22Rv1 (cell line): ENCODE measurements around the gene MRC1.
"Not testable (repeated sequence)": the region's sequence is repeated elsewhere in the genome, so short reads cannot be mapped to it uniquely, and the experiment has no call there.

Experiments used
- H3K27ac ChIP-seq: fragments of 450-650 bp; 2 replicates; pipeline ENCODE4 v1.5.1; 2017
- ZFX ChIP-seq: fragments of 450-650 bp; IDR thresholded peaks from 2 replicates; pipeline ENCODE4 v1.6.1; 2017; ENCODE audit warnings: antibody characterized with exemption, borderline replicate concordance
- TF ChIP-seq, protein P1 (sequence below): fragments of 450-650 bp; IDR thresholded peaks from 2 replicates; pipeline ENCODE4 v1.5.1; 2017; ENCODE audit warnings: mild to moderate bottlenecking

Gene MRC1

DNA sequence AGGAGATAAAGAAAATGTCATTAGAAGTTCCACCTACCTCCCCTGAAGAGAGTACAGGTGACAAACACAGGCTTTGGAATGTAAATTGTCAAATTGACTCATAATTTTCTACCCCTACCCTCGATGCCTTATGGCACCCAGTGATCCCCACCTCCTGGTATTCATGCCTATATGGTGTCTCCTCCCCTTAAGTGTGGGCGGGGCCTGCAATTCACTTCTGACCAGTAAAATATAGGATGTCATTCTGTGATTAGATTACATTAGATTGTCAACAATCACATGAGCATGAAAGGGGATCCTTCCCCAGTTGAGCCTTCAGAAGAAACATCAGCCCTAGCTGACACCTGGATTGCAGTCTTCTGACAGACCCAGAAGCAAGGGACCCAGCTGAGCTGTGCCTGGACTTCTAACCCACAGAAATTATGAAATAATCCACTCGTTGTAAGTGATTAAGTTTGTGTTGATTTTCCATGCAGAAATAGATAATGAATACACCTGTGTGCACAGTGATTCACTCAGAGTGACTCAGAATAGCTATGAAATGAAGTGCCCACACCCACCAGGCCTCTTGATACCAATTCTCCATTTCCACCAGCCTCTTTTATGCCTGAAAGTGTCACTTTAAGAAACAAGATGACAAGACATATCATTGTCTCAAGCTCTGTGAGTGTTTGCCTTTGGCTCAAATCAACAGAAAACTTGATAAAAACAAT, 134.0 kb downstream of the MRC1 start:
- no peak overlapping the region for H3K27ac ChIP-seq
- TF ChIP-seq, protein P1, sequence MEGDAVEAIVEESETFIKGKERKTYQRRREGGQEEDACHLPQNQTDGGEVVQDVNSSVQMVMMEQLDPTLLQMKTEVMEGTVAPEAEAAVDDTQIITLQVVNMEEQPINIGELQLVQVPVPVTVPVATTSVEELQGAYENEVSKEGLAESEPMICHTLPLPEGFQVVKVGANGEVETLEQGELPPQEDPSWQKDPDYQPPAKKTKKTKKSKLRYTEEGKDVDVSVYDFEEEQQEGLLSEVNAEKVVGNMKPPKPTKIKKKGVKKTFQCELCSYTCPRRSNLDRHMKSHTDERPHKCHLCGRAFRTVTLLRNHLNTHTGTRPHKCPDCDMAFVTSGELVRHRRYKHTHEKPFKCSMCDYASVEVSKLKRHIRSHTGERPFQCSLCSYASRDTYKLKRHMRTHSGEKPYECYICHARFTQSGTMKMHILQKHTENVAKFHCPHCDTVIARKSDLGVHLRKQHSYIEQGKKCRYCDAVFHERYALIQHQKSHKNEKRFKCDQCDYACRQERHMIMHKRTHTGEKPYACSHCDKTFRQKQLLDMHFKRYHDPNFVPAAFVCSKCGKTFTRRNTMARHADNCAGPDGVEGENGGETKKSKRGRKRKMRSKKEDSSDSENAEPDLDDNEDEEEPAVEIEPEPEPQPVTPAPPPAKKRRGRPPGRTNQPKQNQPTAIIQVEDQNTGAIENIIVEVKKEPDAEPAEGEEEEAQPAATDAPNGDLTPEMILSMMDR, result no peak
- TF ChIP-seq ZFX, result no peak

DNA sequence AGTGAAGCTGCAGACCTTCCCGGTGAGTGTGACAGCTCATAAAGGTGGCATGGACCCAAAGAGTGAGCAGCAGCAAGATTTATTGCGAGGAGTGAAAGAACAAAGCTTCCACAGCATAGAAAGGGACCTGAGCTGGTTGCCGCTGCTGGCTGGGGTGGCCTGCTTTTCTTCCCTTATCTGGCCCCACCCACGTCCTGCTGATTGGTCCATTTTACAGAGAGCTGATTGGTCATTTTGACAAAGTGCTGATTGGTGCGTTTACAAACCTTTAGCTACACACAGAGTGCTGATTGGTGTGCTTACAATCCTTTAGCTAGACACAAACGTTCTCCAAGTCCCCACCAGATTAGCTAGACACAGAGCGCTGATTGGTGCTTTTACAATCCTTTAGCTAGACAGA, 141.1 kb downstream of the MRC1 start:
- H3K27ac ChIP-seq, result not testable (repeated sequence)

DNA sequence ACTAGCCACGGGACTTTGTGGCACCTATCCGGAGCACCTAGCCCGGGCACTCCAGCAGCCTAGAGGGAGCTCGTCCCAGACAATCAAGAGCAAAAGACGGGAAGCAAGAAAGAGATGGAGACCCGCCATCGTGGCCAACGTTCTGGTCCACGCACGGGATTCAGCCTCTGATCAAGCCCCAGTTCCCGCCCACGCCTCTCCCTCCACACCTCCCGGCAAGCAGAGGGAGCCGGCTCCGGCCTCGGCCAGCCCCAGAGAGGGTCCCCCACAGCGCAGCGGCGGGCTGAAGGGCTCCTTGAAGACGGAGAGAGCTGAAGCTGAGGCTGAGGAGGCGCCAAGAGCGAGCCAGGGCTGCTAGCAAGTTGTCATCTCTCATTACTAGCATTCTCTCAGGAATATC, 141.6 kb downstream of the MRC1 start:
- no peak overlapping the region for H3K27ac ChIP-seq
- TF ChIP-seq ZFX, result no peak
- TF ChIP-seq, protein P1, result no peak

DNA sequence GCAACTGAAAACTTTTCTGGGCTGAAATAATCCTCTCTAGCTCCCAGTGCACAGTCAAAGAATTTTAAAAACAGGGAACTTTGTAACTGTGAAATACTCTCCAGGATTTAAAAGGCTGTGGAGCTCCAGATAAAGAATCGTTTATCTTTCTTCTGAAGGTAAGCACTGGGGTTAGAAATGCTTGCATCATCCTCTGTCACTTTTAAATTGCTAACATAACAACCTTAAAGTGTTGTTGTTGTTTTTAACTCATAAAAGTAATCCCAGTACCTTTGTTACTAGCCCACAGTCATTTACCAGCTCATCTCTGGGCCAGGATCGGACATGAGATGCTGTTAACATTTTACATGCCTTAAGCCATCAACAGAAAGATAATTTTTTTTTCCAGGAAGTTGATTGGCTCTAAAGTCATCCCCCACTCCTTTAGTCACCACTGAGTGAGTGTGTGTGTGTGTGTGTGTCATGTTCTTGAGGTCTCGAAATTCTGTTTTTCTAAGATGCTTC, 142.8 kb downstream of the MRC1 start, which contains the start of gene SLC39A12:
TSS of gene SLC39A12 (plus strand) at position 51 of the 504 bp plus-strand sequence. CDS start 1,359 bp downstream, outside the sequence.
- TF ChIP-seq, protein P1, result no peak
- TF ChIP-seq ZFX, result no peak
- no peak within 1 kb of the TSS for H3K27ac ChIP-seq

DNA sequence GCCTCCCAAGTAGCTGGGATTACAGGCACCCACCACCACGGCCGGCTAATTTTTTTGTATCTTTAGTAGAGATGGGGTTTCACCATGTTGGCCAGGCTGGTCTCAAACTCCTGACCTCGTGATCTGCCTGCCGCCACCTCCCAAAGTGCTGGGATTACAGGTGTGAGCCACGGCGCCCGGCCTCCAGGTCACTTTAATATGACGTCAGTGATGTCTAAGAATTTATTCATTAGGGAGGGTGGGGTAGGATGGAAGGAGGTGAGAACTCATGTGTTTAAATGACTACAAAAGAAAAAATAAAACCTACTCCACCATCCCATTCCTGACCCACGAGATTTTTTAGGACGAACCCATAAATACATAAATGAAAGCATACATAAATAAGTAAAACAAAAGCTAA, 145.2 kb downstream of the MRC1 start:
- H3K27ac ChIP-seq, result not testable (repeated sequence)

DNA sequence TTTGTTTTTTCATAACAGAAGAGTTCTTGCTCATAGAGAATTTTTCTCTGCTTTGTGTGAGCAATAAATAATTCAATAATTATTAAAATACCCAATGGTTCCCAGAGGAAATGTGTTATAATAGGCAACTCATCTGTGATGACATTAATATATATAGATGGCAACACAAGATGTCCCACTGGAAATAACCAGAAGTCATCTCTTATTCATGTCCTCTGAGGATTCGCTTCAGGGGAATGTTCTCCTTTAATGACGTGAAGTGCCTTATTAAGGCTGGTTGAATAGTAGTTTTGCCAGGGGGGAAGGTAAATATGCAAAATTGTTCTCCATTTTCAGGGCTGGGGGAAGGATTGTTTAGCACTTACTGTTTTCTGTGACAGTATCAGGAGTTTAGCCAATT, 145.7 kb downstream of the MRC1 start:
- H3K27ac ChIP-seq, result no peak overlapping the region
- no peak for TF ChIP-seq ZFX
- TF ChIP-seq, protein P1, result no peak

DNA sequence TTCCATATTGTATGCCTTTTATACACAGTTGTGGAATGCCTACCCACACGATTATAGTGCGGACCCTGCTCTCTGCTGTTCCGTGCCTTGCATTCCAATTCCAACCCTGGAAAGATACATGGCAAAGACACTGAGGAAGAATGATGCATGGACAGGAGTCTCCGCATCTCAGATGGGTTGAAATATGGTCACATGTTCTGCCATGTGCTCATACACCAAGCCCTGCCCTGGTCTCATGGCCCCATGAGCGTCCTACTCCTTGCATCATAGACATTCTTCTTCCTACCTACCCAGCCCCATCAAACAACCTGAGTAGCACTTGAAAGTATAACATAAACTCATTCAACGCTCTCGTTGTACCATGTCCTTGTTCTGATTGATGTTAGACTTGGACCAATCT, 148.9 kb downstream of the MRC1 start:
- no peak overlapping the region for H3K27ac ChIP-seq
- TF ChIP-seq, protein P1, result no peak
- no peak for TF ChIP-seq ZFX

DNA sequence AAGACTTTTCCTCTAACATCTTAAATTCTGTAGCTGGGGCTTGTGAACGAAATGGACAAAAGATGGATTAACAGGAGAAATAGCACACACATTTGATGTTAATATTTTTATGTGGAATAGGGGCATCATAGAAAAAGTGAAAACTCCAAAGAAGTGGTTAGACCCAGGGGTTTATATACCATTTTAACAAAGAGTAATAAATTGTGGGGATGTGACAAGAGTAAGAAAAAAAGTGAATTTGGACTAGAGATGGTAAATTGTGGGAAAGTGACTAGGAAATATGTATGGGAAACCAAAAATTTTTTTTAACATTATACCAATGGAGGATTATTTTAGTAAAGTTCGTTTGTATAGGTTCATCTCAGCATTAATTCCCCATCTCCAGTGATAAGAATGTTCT, 150.7 kb downstream of the MRC1 start:
- TF ChIP-seq, protein P1, result no peak
- no peak for TF ChIP-seq ZFX
- H3K27ac ChIP-seq, result no peak overlapping the region
